Gastrocnemius medialis (tissue), 4 donors: ENCODE data around the gene RAB6B. TPM values are rescaled to one million over a fixed set of nuclear protein-coding genes. Genes with fewer than 3 reads are reported as not detected.

Source experiments
- ATAC-seq, 2 donors: fragments of 150-250 bp; one replicate each; pipeline ENCODE4 v1.9.1; 2016
- DNase-seq, 2 donors: peaks; one replicate each; pipeline ENCODE4 v3.0.0-alpha.2; 2019
- H3K27ac ChIP-seq, 4 donors: fragments of 200-600 bp; sonication (generic); 1 replicate in 1 of 4; 2 replicates in 3 of 4; pipeline ENCODE4 v1.5.1; 2016 to 2018; ENCODE audit warnings: mild to moderate bottlenecking in 2 of 4, moderate library complexity in 1 of 4
- H3K27me3 ChIP-seq, 3 donors: fragments of 200-600 bp; sonication (generic) in 2 of 3; 1 replicate in 1 of 3; 2 replicates in 2 of 3; pipeline versions ENCODE4 v1.5.1 to v1.6.0; 2016 to 2019; ENCODE audit warnings: mild to moderate bottlenecking in 1 of 3, moderate library complexity in 1 of 3
- H3K36me3 ChIP-seq, 2 donors: fragments of 200-600 bp; sonication (generic) in 1 of 2; one replicate each; pipeline ENCODE4 v1.5.1; 2017 to 2018
- H3K4me1 ChIP-seq, 2 donors: fragments of 200-600 bp; sonication (generic) in 1 of 2; one replicate each; pipeline ENCODE4 v1.5.1; 2016 to 2017; ENCODE audit warnings: mild to moderate bottlenecking in 2 of 2
- H3K4me3 ChIP-seq, 4 donors: fragments of 200-600 bp; sonication (generic) in 3 of 4; 1 replicate in 1 of 4; 2 replicates in 3 of 4; pipeline ENCODE4 v1.5.1; 2016 to 2019; ENCODE audit warnings: mild to moderate bottlenecking in 2 of 4
- H3K9me3 ChIP-seq, 3 donors: fragments of 200-600 bp; sonication (generic) in 2 of 3; 1 replicate in 1 of 3; 2 replicates in 2 of 3; pipeline ENCODE4 v1.5.1; 2016 to 2019
- CTCF ChIP-seq, 5 experiments: fragments of 450-650 bp in 3 of 5; fragments of 200-600 bp in 2 of 5; sonication (generic) in 2 of 5; IDR thresholded peaks in 4 of 5; conservative IDR thresholded peaks in 1 of 5; 1 replicate in 4 of 5; 2 replicates in 1 of 5; pipeline ENCODE4 v1.5.1; 2016 to 2019; ENCODE audit warnings: antibody characterized with exemption in 5 of 5, mild to moderate bottlenecking in 3 of 5, moderate library complexity in 3 of 5
- POLR2A ChIP-seq, 2 donors: fragments of 450-650 bp; IDR thresholded peaks; one replicate each; pipeline ENCODE4 v1.6.1; 2017; ENCODE audit warnings: antibody characterized with exemption in 2 of 2, mild to moderate bottlenecking in 2 of 2, moderate library complexity in 2 of 2
- in situ Hi-C, 4 donors: fragments of 200-750 bp; cut with MboI; loops; one replicate each; pipeline versions ENCODE4 v1.15.0 to v1.8.0; 2017; ENCODE audit warnings: low sequenced_read_pairs in 4 of 4
- intact Hi-C: fragments of 100-400 bp; cut with DNase I; formaldehyde crosslinking; loops from one replicate; pipeline ENCODE4 v1.15.1; 2023; ENCODE audit warnings: low total_unique reads
- total RNA-seq, 4 donors: library from RNA; depleted of rRNA; stranded (reverse); fragments of >200 nt; gene quantifications; one replicate each; pipeline versions ENCODE4 v1.1.0 to v1.2.3, GENCODE V29; 2016

The RAB6B gene
- total RNA-seq, 4 donors from 2014 or later: 0.31 to 1.1 (median 0.72) TPM

GRCh38 chr3:133776794-133777438 is 118.8 kb downstream of the RAB6B start:
- no peaks in the 10 kb centered on the region for H3K27me3 ChIP-seq
- no peaks in the 10 kb centered on the region for H3K36me3 ChIP-seq
- no peak overlapping the region for H3K27ac ChIP-seq
- DNase-seq (no peak), ATAC-seq (no peak)
- intact Hi-C loops (no loop called here), in situ Hi-C loops (no loop called here)
- no peaks in the 10 kb centered on the region for H3K4me1 ChIP-seq
- TF ChIP-seq POLR2A (IDR thresholded peaks at IDR 0.05) (no peak), CTCF (IDR thresholded peaks at IDR 0.05 in 4 of 5, conservative IDR thresholded peaks at IDR 0.05 in 1 of 5) (no peak)
- H3K9me3 ChIP-seq: no peaks in the 10 kb centered on the region
- H3K4me3 ChIP-seq: no peak overlapping the region

GRCh38 chr3:133775835-133776234 is 119.8 kb downstream of the RAB6B start:
- Histone ChIP-seq H3K36me3 (no peaks in the 10 kb centered on the region), H3K4me1 (no peaks in the 10 kb centered on the region), H3K27ac (no peak overlapping the region), H3K9me3 (no peaks in the 10 kb centered on the region), H3K27me3 (no peaks in the 10 kb centered on the region), H3K4me3 (no peak overlapping the region)
- in situ Hi-C loops: no loop called here
- ATAC-seq: no peak
- TF ChIP-seq CTCF (IDR thresholded peaks at IDR 0.05 in 4 of 5, conservative IDR thresholded peaks at IDR 0.05 in 1 of 5) (no peak), POLR2A (IDR thresholded peaks at IDR 0.05) (no peak)
- DNase-seq: no peak
- intact Hi-C loops: no loop called here

GRCh38 chr3:133775309-133775708 is 120.4 kb downstream of the RAB6B start:
- H3K27me3 ChIP-seq: no peaks in the 10 kb centered on the region
- no peak overlapping the region for H3K27ac ChIP-seq
- no peak for TF ChIP-seq CTCF (IDR thresholded peaks at IDR 0.05 in 4 of 5, conservative IDR thresholded peaks at IDR 0.05 in 1 of 5)
- no peak for TF ChIP-seq POLR2A (IDR thresholded peaks at IDR 0.05)
- ATAC-seq (no peak), DNase-seq (no peak)
- H3K4me1 ChIP-seq: no peaks in the 10 kb centered on the region
- H3K36me3 ChIP-seq: no peaks in the 10 kb centered on the region
- in situ Hi-C loops: no loop called here
- H3K4me3 ChIP-seq: no peak overlapping the region
- H3K9me3 ChIP-seq: no peaks in the 10 kb centered on the region
- intact Hi-C loops: no loop called here

Other genes starting within 250 kb of the RAB6B start
- 10 to 100 TPM; 11.8 to 21.1 (median 16.9) TPM for gene TOPBP1, start 233.9 kb downstream of the RAB6B start, total RNA-seq
- gene TF, start 149.5 kb downstream of the RAB6B start, total RNA-seq: 10 to 100 TPM in 1 of 4 donors, 1 to 10 TPM in 2, not detected in 1; 2.8 to 11.5 (median 4.3) TPM
- 10 to 100 TPM; 19.0 to 22.3 (median 20.6) TPM for gene SRPRB, start 90.1 kb downstream of the RAB6B start, total RNA-seq
- 1 to 10 TPM in 3 of 4 donors, under 1 TPM in 1; 0.07 to 2.4 (median 1.3) TPM for gene SLCO2A1, start 134.0 kb upstream of the RAB6B start, total RNA-seq